Erythroblast (primary cell): ENCODE data around the gene ILRUN.
A peak's percentile ranks its signal among the peaks of the same experiment; 100 is the strongest.

Experiments used
- GATA1 ChIP-seq: IDR thresholded peaks from 2 replicates; pipeline ENCODE4 v1.6.1; 2011; ENCODE audit warnings: low read depth, mild to moderate bottlenecking, control low read depth, low read length, moderate library complexity
- POLR2A ChIP-seq: IDR thresholded peaks from 2 replicates; pipeline ENCODE4 v1.6.1; 2011; ENCODE audit warnings: mild to moderate bottlenecking, low read length

DNA sequence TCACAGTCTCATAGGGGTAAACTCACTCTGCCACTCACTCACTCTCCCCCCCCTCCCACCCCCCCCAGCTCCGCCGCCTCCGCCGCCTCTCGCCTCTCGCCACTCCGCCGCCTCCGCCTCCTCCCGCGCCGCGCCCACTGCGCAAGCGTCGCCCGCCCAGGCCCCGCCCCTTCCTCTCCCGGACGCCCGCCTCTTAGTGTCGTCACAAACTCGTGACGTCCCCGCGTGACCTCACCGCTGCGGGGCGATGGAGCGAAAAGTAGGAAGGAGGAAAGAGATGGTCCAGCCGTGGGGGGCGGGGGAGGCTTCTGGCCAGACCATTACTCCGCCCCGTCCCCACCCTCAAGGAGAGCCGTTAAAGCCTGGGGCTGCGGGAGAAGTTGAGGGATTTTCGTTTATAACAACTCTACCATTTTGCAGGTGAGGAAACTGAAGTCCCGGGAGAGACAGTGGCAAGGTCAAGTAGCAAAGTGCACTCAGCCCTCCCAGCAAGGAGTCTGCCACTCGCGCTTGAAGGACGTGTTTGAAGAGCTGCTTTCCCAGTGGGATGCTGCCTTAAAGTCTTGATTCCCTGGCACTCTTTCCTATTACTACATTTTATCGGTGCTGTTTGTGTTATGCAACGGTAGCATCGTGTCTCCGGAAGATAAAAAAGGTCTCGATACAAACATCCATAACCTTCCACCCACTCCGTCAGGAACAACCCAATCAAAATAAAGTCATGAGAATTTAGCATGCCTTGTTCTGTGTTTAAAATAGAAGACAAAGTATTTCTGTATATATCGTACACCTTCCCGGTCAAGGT is at the start of gene ILRUN:
- TF ChIP-seq POLR2A, result peak; percentile 91
- no peak for TF ChIP-seq GATA1
